ENCODE data around the gene TSPAN14. TPM values are rescaled to one million over a fixed set of nuclear protein-coding genes. Genes with fewer than 3 reads are reported as not detected.

TSPAN14 gene
- total RNA-seq, result 100 to 1,000 TPM; 123 to 163 (median 150) TPM

GRCh38 chr10:80453842-80454512 is at the start of gene TSPAN14:
TSS of gene TSPAN14 (plus strand) at chr10:80454310. CDS start at chr10:80489234, 34,924 bp downstream.
- Histone ChIP-seq H3K9me3 (peaks cover 0 to 4% (median 0%) of the 10 kb centered on the region in 4 donors), H3K36me3 (no peaks in the 10 kb centered on the region), H3K27ac (peak within 1 kb of the TSS; percentile 93 to 99 (median 98)), H3K27me3 (no peaks in the 10 kb centered on the region), H3K4me3 (peak within 1 kb of the TSS; percentile 70 to 97 (median 94)), H3K4me1 (peaks cover 0 to 59% (median 39%) of the 10 kb centered on the region in 4 donors)
- peak in 1 of 2 donors; percentile 89 for TF ChIP-seq EP300 (IDR thresholded peaks at IDR 0.05)
- TF ChIP-seq POLR2A (IDR thresholded peaks at IDR 0.05), result peak; percentile 70 to 84
- no peak for TF ChIP-seq CTCF (IDR thresholded peaks at IDR 0.05)
- peak; percentile 63 to 74 for DNase-seq (ENCODE audit: low spot score in 2 of 2)
- WGBS, 2 donors, result 0 to 1% methylated on average over 8 to 23 of the region's 97 CpGs

DNA sequence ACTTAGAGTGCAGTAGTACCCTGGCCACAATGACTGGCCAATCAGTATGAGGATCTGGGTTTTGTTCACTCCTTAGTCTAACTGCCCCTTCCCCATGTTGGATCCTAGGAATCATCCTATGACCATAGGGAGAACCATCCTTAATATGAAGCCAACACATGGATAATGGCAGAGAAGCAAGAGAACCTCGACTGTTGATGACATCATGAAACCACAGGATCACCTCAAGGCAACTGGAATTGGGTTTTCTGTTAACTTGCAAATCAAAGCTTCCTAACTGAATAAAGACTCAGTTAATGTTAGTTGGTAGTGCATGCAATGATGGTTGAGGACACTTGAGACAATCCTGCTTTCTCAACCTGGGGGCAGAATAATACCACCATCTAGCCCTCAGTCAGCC is 49.1 kb upstream of the TSPAN14 start:
- Histone ChIP-seq H3K4me3 (no peak overlapping the region), H3K4me1 (peaks cover 0 to 28% (median 4%) of the 10 kb centered on the region in 4 donors), H3K9me3 (no peaks in the 10 kb centered on the region), H3K27ac (peak overlapping the region in 1 of 4 donors; percentile 43), H3K27me3 (no peaks in the 10 kb centered on the region), H3K36me3 (no peaks in the 10 kb centered on the region)
- WGBS, 2 donors, result 87 to 94% methylated on average over 1 of the region's 1 CpG
- TF ChIP-seq EP300 (IDR thresholded peaks at IDR 0.05), result no peak
- TF ChIP-seq CTCF (IDR thresholded peaks at IDR 0.05), result no peak
- no peak for TF ChIP-seq POLR2A (IDR thresholded peaks at IDR 0.05)
- DNase-seq (ENCODE audit: low spot score in 2 of 2), result no peak

DNA sequence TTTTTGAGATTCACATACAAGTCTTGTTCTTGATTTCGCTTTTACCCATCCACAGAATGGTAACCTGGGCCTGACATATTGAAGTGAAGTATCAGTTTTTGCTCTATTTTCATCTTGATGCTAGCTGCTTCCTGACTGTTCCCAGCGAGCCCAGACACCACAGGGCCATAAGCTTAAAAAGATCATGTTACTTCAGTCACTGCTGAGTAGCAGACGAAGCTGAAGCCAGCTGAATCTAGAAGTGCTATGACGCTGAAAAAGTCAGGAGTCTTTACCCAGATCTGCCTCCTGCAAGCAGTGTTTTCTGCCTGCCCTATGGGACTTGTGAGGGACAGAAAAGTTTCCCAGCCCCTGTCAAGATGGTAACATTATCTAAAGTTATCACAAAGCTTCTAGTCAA is 48.5 kb upstream of the TSPAN14 start:
- TF ChIP-seq POLR2A (IDR thresholded peaks at IDR 0.05) (no peak), CTCF (IDR thresholded peaks at IDR 0.05) (no peak), EP300 (IDR thresholded peaks at IDR 0.05) (no peak)
- peak overlapping the region in 2 of 4 donors; percentile 10 to 43 for H3K27ac ChIP-seq
- WGBS, 2 donors, result 72% methylated on average over 4 of the region's 4 CpGs

DNA sequence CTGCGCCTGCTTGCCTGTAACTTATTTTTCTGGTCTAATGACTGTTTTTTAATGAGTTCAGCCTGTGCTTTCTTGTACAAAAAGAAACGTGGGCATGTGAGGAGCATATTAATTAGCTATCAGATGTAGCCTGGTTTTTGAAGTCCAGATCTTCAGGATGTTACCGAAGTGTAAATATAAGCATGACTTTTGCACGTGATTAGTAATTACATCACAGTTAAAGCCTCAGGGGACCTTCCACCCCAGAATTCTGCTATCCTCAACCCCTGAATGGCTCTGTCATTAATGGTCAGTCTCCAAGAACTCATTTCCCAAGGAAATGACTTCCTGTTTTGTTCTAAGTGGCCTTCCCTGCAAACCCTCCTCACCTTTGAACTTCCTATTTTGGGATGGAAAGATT is 47.9 kb upstream of the TSPAN14 start:
- H3K36me3 ChIP-seq, result no peaks in the 10 kb centered on the region
- no peak overlapping the region for H3K4me3 ChIP-seq
- H3K27me3 ChIP-seq, result no peaks in the 10 kb centered on the region
- H3K4me1 ChIP-seq, result peaks cover 0 to 40% (median 15%) of the 10 kb centered on the region in 4 donors
- DNase-seq (ENCODE audit: low spot score in 2 of 2), result no peak
- 34 to 60% methylated on average over 4 of the region's 4 CpGs for WGBS, 2 donors
- H3K27ac ChIP-seq, result peak overlapping the region in 2 of 4 donors; percentile 10 to 43
- TF ChIP-seq POLR2A (IDR thresholded peaks at IDR 0.05) (no peak), CTCF (IDR thresholded peaks at IDR 0.05) (no peak), EP300 (IDR thresholded peaks at IDR 0.05) (no peak)
- no peaks in the 10 kb centered on the region for H3K9me3 ChIP-seq

More for the DNA sequence above, 48.5 kb upstream of the TSPAN14 start:
- H3K4me3 ChIP-seq, result no peak overlapping the region
- DNase-seq (ENCODE audit: low spot score in 2 of 2), result no peak
- no peaks in the 10 kb centered on the region for H3K36me3 ChIP-seq
- H3K27me3 ChIP-seq, result no peaks in the 10 kb centered on the region
- no peaks in the 10 kb centered on the region for H3K9me3 ChIP-seq
- peaks cover 0 to 34% (median 10%) of the 10 kb centered on the region in 4 donors for H3K4me1 ChIP-seq

- no peaks in the 10 kb centered on the region for H3K27me3 ChIP-seq
- DNase-seq (ENCODE audit: low spot score in 2 of 2), result no peak
- no peaks in the 10 kb centered on the region for H3K9me3 ChIP-seq
- TF ChIP-seq POLR2A (IDR thresholded peaks at IDR 0.05) (no peak), CTCF (IDR thresholded peaks at IDR 0.05) (no peak), EP300 (IDR thresholded peaks at IDR 0.05) (no peak)
- peak overlapping the region; percentile 76 to 94 (median 84) for H3K27ac ChIP-seq
- H3K36me3 ChIP-seq, result no peaks in the 10 kb centered on the region
- H3K4me1 ChIP-seq, result peaks cover 0 to 56% (median 23%) of the 10 kb centered on the region in 4 donors
- peak overlapping the region; percentile 56 to 95 (median 75) for H3K4me3 ChIP-seq
- 21 to 29% methylated on average over 16 of the region's 16 CpGs for WGBS, 2 donors
Observed at GRCh38 chr10:80407812-80408241, 46.3 kb upstream of the TSPAN14 start.
